HG02610 (cell line): Measurements from ENCODE around the gene KRT3.

ENCODE experiments used
- ATAC-seq: cut with Tn5 transposase; IDR thresholded peaks from one replicate; pipeline ENCODE4 v1.9.1; 2021; ENCODE audit warnings: mild to moderate bottlenecking, moderate library complexity; ENCODE audit not compliant: unreplicated experiment

The KRT3 gene

GRCh38 chr12:52814710-52815155 is 18.8 kb upstream of the KRT3 start:
- ATAC-seq, result no peak

DNA sequence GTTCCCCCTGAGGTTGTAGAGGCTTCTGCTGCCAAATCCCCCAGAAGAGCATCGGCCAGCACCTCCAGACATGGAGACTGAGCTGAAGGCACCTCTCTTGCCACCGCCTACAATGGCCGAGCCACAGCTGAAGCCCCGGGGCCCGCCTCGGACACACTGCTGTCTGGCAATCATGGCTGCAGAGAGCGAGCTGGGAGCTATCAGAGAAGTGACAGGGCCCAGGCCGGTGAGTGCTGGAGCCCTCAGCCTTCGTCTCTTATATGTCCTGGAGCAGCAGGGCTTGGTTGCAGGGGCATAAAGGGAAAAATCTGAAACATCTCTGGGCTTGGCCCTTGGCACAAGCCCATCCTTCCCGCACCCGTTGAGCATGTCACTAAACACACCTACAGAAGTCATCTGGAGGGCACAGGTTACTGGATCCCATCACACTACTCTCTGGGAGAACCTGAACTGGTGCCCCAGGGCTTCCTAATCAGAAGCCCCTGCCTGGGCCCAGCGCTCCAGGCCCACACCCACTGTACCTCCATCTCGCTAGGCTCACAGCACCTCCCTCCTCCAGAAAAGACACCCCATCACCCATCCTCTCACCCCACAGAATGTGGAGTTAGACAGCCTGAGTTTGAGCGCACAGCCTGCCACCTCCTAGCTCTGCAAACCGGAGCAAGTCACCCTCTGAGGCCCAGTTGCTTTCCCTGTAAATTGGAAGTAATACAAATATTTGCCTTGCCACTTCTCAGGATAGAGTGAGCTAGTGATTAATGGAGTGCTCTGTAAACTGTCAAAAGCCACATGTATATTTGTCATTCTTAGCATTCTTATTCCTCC is 18.2 kb upstream of the KRT3 start, which contains the start of gene KRT4:
Gene KRT4 (minus strand): TSS at position 232 of the 825 bp plus-strand sequence. CDS start 58 bp downstream, at position 174.
- ATAC-seq, result no peak

DNA sequence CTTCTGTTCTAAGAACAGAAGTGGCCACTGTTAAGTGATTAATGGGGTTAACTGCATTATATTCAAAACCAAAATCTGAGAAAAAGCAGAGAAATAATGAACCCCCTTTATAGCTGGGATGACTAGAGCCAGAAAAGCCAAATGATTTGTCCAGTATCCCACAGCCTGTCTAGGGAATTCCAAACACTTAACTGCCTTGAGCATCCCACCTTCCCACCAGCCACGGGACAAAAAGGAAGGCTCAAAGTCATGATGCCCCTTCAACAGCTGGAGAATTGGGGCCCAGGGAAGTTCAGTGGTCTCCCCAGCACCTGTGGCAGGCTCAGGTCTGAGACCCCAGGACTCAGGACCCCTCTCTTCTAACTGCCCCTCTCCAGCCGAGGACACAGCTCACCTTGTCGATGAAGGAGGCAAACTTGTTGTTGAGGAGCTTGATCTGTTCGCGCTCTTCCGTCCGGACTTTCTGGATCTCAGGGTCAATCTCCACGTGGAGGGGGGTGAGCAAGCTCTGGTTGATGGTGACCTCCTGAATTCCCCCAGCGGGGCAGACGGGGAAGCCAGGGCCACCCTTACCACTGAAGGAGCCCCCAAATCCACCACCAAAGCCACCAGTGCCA is 17.4 kb upstream of the KRT3 start:
- ATAC-seq, result no peak

- no peak for ATAC-seq
These were observed 16.8 kb upstream of the KRT3 start for GRCh38 chr12:52812749-52813148.

DNA sequence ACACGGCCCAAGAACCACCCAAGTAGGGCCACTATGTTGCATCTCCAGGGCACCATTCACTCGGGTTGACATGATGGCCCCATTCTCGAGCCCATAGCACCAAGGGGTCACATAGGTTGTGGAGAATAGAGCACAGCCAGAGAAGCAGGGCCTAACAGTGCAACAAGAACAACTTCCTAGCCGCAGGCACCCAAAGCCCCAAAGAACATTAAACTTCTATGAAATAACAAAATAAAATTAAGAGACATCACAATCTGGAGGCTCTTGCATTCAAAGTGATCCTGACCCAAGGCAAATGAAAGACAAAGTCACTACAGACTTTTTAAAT is 16.1 kb upstream of the KRT3 start:
- ATAC-seq, result no peak

DNA sequence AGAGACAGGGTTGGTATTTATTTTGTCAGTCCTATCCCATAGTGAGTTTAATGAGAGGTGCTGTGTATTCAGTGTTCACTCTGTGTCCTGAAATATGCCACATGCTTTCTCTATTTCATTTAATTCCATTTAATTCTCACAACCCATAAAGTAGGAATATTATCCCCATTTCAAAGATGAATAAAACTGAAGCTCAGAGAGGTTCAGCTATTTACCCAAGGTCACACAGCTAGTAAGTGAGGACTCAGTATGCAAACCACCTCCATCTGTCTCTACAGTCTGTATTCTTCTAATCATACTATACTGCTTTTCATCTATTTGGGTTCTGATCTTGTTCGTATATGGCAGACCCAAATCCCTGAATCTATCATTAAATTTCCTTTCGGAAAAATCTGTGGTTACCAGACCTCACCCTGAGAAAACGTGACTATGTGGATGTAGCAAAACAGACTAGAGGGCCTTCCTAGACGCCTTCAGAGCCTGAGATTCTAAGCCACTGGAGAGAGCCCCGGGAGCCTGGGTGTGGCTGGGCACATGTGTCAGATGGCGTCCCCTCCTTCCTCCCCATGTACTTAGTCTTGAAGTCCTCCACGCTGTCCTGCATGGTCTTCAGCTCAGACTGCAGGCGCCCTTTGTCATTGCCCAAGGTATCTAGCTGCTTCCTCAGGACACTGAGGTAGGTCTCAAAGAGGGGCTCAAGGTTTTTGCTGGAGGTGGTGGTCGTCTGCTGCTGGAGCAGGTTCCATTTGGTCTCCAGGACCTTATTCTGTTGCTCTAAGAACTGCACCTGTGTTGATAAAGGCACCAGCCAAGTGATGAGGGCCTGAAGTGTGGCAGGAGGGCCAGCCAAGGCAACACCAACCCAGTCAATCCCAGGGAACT is 15.5 kb upstream of the KRT3 start:
- ATAC-seq, result no peak

DNA sequence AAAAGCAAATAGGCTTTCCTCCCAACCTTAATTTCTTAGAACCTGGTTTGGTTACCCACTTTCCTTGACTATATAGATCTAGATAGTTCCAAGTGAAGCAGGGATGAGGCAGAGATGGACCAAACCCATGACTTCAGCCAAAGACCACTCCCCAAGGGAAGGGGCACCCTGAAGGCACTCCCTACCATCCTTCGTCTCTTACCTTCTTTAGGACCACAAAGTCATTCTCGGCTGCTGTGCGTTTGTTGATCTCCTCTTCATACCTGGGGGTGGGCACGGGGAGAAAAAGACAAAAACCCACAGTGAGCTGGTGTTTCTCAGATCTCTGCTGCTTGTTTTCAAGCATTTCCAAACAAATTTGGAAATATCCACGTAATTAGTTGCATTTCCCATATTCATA is 14.6 kb upstream of the KRT3 start:
- ATAC-seq, result no peak

DNA sequence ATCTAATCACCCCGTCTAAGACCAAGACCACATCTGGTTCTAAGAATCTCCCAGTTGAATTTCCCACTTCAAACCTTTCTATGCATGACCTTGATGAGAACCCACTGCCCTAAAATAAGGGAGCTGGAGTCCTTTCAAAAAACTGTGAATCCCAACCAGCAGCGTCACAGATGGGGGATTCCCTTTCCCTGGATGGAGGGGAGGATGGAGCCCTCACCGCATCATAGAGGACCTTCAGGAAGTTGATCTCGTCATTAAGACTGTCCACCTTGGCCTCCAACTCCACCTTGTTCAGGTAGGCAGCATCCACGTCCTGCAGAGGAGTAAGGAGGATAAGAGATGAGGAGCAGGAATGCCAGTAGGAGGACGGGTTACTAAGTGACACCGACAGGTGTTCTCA is 13.2 kb upstream of the KRT3 start:
- ATAC-seq, result no peak

DNA sequence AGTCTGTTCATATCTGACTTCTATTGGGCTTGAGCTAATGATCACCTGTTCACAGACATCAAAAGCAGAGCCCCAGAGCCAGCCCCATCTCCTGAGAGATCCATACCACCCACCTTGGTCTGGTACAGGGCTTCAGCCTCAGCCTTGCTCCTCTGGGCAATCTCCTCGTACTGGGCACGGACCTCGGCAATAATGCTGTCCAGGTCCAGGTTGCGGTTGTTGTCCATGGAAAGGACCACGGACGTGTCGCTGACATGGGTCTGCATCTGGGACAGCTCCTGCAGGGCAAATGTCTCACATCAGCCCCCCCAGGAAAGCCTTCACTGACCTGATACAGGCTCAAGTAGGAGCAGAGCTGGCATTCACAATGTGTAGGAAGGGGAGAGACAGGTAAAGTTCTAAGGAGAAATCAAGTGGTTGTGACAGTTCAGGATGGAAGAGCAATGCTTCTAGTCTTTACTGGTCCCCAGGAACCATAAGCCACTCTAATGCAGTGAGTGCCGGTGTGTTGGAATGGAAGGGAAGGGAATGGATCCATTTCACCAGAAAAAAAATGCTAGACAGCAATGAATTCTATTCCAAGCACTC is 12.8 kb upstream of the KRT3 start:
- no peak for ATAC-seq

DNA sequence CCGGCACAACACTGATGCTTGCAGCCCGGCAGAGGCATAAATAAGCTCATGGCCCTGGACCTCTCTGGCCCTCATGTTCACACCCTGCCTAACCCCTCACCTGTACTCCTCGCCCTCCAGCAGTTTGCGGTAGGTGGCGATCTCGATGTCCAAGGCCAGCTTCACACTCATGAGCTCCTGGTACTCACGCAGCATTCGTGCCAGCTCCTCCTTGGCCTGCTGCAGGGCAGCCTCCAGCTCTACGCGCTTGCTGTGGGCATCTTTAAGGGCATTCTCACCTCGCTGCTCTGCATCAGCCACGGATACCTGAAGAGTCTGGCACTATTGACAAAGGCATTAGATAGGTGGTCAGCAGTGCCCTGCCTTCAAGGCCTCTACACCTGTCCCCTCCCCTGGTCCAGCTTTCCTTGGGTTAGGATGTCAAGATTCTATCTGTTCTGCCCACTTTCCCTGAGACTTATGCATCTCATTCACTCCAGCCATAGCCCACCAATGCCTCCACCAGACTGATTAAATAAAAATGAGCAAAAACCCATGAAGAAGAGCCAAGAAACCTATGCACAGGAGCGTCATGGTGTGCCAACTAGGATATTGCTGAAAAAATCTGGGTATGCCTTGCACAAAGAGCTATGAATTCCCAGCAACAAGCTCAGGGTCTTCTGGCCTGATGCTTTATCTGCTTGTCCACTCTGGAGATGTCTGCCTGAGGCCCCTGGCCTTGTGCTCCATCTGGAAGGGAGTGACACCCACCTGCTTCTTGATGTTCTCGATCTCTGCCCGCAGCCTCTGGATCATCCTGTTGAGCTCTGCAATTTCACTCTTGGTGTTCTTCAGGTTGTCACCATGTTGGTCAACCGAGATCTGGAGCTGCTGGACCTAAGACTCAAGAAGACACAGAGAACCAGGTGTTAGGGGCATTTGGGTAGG is 11.9 kb upstream of the KRT3 start:
- no peak for ATAC-seq

- ATAC-seq, result no peak
These were observed 11.1 kb upstream of the KRT3 start for GRCh38 chr12:52806821-52807543.

GRCh38 chr12:52806169-52806811 is 10.4 kb upstream of the KRT3 start:
- ATAC-seq, result no peak

DNA sequence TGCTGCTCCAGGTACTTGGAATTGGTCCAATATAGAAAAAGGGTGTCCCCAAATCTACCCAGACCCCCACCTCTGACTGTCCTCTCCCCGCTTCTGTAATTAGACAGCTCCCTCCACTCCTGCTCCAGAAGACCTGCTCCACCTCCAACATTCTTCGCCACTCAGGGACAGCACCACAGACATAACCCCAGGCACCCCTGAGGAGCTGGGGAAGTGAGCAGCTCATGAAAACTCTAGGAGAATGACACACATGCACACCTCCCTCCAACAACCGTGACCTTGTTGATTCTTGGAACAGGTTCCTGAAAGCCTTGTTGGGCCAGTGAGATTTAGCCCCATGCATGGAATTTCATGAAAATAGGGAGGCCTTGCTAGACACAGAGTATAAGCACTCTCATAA is 9.8 kb upstream of the KRT3 start:
- no peak for ATAC-seq

- no peak for ATAC-seq
These were observed 9.1 kb upstream of the KRT3 start for GRCh38 chr12:52805000-52805399.

DNA sequence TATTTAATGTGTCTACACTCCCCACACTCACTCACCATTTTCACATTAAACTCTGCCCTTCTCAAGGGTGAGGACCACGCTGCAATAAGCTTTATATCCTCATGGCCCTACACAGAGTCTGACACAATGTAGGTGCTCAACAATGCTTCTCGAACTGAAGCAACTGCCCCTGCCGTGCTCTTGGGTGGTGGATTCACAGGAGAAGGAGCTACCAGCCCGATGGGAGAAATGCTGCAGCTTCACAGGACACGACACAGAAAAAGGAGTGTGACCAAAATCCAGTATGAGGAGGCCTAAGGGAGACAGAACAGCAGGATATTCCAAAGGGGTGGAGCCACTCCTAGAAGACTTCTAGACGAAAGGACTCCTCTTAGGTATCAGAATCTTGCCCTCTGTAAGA is 6.5 kb upstream of the KRT3 start:
- no peak for ATAC-seq

- no peak for ATAC-seq
These were observed 5.9 kb upstream of the KRT3 start for GRCh38 chr12:52801773-52802172.

GRCh38 chr12:52800259-52800917 is 4.5 kb upstream of the KRT3 start:
- no peak for ATAC-seq

DNA sequence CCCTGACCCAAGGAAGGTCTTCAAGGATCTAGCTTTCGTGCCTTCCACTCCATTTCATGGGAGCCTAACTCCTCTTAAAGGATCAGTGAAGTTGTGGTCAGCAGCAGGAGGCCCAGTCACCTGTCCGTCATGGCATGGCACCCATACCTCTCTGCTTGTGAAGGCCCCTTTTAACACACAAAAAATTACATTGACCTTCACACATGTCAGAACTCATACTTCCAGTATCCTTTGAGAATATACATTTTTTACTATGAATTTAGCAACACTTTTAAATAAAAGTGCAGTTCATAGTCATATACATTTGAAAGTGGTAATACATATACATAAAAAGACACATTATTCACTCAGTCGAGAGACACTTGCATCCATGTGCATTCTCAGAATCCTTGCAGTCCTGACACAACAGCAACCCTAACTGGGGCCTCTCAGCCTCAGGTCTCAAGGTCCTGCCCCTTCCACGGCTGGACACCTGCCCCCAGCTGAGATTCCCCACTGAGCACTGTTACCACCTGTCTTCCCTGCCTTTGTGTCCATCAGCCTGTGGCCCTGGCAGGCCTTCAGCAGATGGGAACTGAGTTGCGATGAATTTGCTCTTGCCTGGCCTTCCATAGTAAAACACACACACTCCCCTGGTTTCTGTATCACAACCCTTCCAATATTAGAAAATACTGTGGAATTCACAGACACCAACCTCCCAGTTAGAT is 3.7 kb upstream of the KRT3 start:
- ATAC-seq, result no peak
